ENCODE measurements around the gene FCN2.

The FCN2 gene

DNA sequence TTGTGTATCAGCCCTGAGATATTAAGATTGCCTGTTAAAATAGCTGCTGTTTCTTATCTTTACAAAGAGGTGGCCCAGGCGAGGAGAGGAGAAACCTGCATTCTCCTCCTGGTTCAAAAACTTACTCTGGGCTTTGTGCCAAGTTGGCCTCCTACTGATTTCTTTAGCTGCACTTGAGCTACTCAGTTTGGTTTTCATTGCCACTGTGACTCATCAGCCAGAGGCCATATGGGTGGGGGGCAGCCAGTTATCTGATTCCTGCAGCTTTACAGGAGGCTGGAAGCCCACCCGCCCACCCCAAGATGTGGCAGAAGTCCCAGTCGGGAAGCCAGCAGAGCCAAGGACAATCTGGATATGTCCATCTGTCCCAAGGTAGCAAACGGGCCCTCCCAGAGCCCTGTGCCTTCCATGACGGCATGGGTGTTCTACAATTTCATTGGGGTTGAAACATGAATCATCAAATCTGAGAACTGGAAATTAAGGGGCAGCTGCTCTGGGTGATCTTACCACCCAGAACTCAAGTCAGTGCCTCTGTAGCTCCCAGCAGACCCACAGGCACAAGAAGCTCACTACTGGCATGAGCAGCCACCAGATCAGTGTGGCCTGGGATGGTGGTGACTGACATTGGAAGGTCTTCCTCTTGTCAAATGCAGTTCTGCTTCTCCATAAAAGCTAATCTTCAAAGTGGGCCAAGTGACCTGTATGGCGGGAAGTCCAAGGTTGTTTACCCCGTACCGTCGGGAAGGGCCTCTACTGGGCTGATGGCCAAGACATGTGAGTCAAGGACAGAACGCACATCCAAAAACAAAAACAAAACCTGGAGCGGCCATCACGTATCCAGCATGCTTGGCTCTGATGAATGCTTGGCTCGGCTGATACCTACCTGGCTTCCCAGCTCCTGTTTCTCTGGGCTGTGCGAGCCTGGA is 15.6 kb downstream of the FCN2 start (continued):
- TF ChIP-seq, protein P1, sequence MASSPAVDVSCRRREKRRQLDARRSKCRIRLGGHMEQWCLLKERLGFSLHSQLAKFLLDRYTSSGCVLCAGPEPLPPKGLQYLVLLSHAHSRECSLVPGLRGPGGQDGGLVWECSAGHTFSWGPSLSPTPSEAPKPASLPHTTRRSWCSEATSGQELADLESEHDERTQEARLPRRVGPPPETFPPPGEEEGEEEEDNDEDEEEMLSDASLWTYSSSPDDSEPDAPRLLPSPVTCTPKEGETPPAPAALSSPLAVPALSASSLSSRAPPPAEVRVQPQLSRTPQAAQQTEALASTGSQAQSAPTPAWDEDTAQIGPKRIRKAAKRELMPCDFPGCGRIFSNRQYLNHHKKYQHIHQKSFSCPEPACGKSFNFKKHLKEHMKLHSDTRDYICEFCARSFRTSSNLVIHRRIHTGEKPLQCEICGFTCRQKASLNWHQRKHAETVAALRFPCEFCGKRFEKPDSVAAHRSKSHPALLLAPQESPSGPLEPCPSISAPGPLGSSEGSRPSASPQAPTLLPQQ (tag by site-specific recombination; IDR thresholded peaks at IDR 0.05), result peak; percentile 90
- TF ChIP-seq ZNF394 (tag by site-specific recombination; IDR thresholded peaks at IDR 0.05; ENCODE audit: borderline replicate concordance), result peak; percentile 89
- no peak for TF ChIP-seq ZNF174 (tag by site-specific recombination; IDR thresholded peaks at IDR 0.05)
- TF ChIP-seq ZNF223 (tag by site-specific recombination; IDR thresholded peaks at IDR 0.05), result peak; percentile 100
- TF ChIP-seq ZNF837 (tag by site-specific recombination; IDR thresholded peaks at IDR 0.05), result no peak; the same call in 1 of the 2 replicates
- TF ChIP-seq ZNF670 (tag by site-specific recombination; IDR thresholded peaks at IDR 0.05; ENCODE audit: low read depth), result no peak
- peak; percentile 76 for TF ChIP-seq KLF8 (tag by site-specific recombination; IDR thresholded peaks at IDR 0.05)
- 0 out of 2 replicates have a peak, but pooled peaks have one; percentile 74 for TF ChIP-seq ZNF324 (tag by site-specific recombination; IDR thresholded peaks at IDR 0.05)
- no peak for TF ChIP-seq KLF16 (tag by site-specific recombination; IDR thresholded peaks at IDR 0.05)
- no peak for TF ChIP-seq ZNF701 (tag by site-specific recombination; IDR thresholded peaks at IDR 0.05)
- 0 out of 2 replicates have a peak, but pooled peaks have one; percentile 69 for TF ChIP-seq ZBTB21 (tag by site-specific recombination; IDR thresholded peaks at IDR 0.05)
- TF ChIP-seq ZNF341 (tag by site-specific recombination; IDR thresholded peaks at IDR 0.05; ENCODE audit: low read depth), result no peak
- TF ChIP-seq ZNF10 (tag by site-specific recombination; IDR thresholded peaks at IDR 0.05), result peak; percentile 35; the same call in 1 of the 2 replicates
- TF ChIP-seq SP2 (tag by site-specific recombination; IDR thresholded peaks at IDR 0.05), result peak; percentile 12; the same call in 1 of the 2 replicates
- TF ChIP-seq ZNF473 (tag by site-specific recombination; IDR thresholded peaks at IDR 0.05), result no peak
- peak; percentile 48; the same call in 1 of the 2 replicates for TF ChIP-seq ZNF2 (tag by site-specific recombination; IDR thresholded peaks at IDR 0.05)
- no peak for TF ChIP-seq ZFP41 (tag by site-specific recombination; IDR thresholded peaks at IDR 0.05; ENCODE audit: borderline replicate concordance)
- no peak for TF ChIP-seq ZNF514 (tag by site-specific recombination; IDR thresholded peaks at IDR 0.05)
- TF ChIP-seq ZNF664 (tag by site-specific recombination; IDR thresholded peaks at IDR 0.05), result no peak
- TF ChIP-seq KLF10 (tag by site-specific recombination; IDR thresholded peaks at IDR 0.05), result no peak
- TF ChIP-seq, protein P2, sequence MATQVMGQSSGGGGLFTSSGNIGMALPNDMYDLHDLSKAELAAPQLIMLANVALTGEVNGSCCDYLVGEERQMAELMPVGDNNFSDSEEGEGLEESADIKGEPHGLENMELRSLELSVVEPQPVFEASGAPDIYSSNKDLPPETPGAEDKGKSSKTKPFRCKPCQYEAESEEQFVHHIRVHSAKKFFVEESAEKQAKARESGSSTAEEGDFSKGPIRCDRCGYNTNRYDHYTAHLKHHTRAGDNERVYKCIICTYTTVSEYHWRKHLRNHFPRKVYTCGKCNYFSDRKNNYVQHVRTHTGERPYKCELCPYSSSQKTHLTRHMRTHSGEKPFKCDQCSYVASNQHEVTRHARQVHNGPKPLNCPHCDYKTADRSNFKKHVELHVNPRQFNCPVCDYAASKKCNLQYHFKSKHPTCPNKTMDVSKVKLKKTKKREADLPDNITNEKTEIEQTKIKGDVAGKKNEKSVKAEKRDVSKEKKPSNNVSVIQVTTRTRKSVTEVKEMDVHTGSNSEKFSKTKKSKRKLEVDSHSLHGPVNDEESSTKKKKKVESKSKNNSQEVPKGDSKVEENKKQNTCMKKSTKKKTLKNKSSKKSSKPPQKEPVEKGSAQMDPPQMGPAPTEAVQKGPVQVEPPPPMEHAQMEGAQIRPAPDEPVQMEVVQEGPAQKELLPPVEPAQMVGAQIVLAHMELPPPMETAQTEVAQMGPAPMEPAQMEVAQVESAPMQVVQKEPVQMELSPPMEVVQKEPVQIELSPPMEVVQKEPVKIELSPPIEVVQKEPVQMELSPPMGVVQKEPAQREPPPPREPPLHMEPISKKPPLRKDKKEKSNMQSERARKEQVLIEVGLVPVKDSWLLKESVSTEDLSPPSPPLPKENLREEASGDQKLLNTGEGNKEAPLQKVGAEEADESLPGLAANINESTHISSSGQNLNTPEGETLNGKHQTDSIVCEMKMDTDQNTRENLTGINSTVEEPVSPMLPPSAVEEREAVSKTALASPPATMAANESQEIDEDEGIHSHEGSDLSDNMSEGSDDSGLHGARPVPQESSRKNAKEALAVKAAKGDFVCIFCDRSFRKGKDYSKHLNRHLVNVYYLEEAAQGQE (tag by site-specific recombination; IDR thresholded peaks at IDR 0.05), result peak; percentile 79
- no peak for TF ChIP-seq ZNF785 (tag by site-specific recombination; IDR thresholded peaks at IDR 0.05)
- peak; percentile 63 for TF ChIP-seq ZNF335 (tag by site-specific recombination; conservative IDR thresholded peaks at IDR 0.05)
- peak; percentile 60 for TF ChIP-seq ZNF184 (tag by site-specific recombination; IDR thresholded peaks at IDR 0.05)
- TF ChIP-seq, protein P3, sequence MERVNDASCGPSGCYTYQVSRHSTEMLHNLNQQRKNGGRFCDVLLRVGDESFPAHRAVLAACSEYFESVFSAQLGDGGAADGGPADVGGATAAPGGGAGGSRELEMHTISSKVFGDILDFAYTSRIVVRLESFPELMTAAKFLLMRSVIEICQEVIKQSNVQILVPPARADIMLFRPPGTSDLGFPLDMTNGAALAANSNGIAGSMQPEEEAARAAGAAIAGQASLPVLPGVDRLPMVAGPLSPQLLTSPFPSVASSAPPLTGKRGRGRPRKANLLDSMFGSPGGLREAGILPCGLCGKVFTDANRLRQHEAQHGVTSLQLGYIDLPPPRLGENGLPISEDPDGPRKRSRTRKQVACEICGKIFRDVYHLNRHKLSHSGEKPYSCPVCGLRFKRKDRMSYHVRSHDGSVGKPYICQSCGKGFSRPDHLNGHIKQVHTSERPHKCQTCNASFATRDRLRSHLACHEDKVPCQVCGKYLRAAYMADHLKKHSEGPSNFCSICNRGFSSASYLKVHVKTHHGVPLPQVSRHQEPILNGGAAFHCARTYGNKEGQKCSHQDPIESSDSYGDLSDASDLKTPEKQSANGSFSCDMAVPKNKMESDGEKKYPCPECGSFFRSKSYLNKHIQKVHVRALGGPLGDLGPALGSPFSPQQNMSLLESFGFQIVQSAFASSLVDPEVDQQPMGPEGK (tag by site-specific recombination; IDR thresholded peaks at IDR 0.05), result peak; percentile 68
- 0 out of 2 replicates have a peak, but pooled peaks have one; percentile 14 for TF ChIP-seq EGR2 (tag by site-specific recombination; IDR thresholded peaks at IDR 0.05; ENCODE audit: low read depth)
- TF ChIP-seq FEZF1 (tag by site-specific recombination; IDR thresholded peaks at IDR 0.05), result peak; percentile 45
- TF ChIP-seq ZNF544 (tag by site-specific recombination; IDR thresholded peaks at IDR 0.05), result no peak
- TF ChIP-seq ZNF423 (tag by site-specific recombination; IDR thresholded peaks at IDR 0.05), result no peak
- TF ChIP-seq ZBTB17 (tag by site-specific recombination; IDR thresholded peaks at IDR 0.05), result peak; percentile 81
- TF ChIP-seq ZNF621 (tag by site-specific recombination; IDR thresholded peaks at IDR 0.05), result no peak
- TF ChIP-seq ZNF548 (tag by site-specific recombination; IDR thresholded peaks at IDR 0.05), result no peak
- no peak for TF ChIP-seq IKZF3 (tag by site-specific recombination; IDR thresholded peaks at IDR 0.05)
- 0 out of 2 replicates have a peak, but pooled peaks have one; percentile 34 for TF ChIP-seq ZSCAN23 (tag by site-specific recombination; IDR thresholded peaks at IDR 0.05)
- no peak for TF ChIP-seq ZNF555 (tag by site-specific recombination; conservative IDR thresholded peaks at IDR 0.05)

Data from HEK293 (cell line).